ENCODE data around the gene ALKBH7. TPM values are rescaled to one million over a fixed set of nuclear protein-coding genes. Genes with fewer than 3 reads are reported as not detected.
"Not testable (repeated sequence)": the region's sequence is repeated elsewhere in the genome, so short reads cannot be mapped to it uniquely, and the experiment has no call there.

The ALKBH7 gene
- total RNA-seq, 5 donors from 2014 or later (not counting 1 experiment from before 2014, with no cell fraction given), result 49.9 to 94.8 (median 83.5) TPM

DNA sequence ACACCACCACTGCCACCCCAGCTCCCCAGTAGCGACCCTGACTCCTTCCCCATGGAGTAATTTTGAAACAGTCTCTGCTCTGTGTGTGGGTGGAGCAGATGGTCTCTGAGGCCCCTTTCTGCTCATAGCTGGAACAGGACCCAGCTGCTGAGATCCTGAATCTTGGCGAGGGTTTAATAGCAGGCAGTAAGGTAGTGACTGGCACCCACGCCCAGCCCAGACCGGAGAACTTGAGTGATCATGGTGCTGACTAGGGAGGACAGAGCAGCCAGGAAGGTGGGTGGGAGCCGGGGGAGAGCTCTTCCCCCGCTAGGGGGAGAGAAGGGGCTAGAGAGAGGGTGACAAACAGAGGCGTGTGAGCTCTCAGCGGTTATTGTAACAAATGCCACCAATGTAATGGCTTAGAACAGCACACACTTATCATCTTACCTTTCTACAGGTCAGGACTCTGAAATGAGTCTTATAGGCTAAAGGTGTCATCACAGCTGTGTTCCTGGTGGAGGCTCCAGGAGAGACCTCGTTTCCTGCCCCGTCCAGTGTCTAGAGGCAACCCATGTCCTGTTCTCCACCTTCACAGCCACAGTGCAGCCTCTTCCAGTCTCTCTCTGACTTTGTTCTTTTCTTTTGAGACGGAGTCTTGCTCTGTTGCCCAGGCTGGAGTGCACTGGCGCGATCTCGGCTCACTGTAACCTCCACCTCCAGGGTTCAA, 31.9 kb upstream of the ALKBH7 start:
- WGBS (ENCODE audit: insufficient coverage), result 76% methylated on average over 7 of the region's 14 CpGs
- Histone ChIP-seq H3K9me3 (no peaks in the 10 kb centered on the region), H3K27me3 (replicated peaks in 1 of 2; ENCODE audit: control insufficient read depth in 2 of 2, extremely low read depth in 1 of 2, insufficient read depth in 2 of 2, low read length in 1 of 2) (no peaks in the 10 kb centered on the region), H3K36me3 (ENCODE audit: control insufficient read depth in 2 of 2, extremely low read depth in 1 of 2, insufficient read depth in 1 of 2, low read length in 1 of 2) (peaks cover 2 to 4% of the 10 kb centered on the region in 2 donors), H3K4me3 (ENCODE audit: control insufficient read depth in 1 of 2, extremely low read depth in 1 of 2, low read length in 1 of 2) (no peak overlapping the region), H3K27ac (ENCODE audit: low read length) (no peak overlapping the region), H3K4me1 (ENCODE audit: control insufficient read depth in 1 of 2, extremely low read depth in 1 of 2, insufficient read depth in 2 of 2, low read length in 2 of 2) (no peaks in the 10 kb centered on the region)
- ChIA-PET CTCF (interaction anchor here in 1 of 2 donors (0.6 to 0.7 kb wide), 2 partner anchors 97 to 1105 kb away, joined by 3 read pairs; no protein-coding TSS in a partner anchor), POLR2A (no interaction called here)
- H3K4me1 Mint-ChIP-seq, result no peaks in the 10 kb centered on the region
- peak overlapping the region in 1 of 2 donors; percentile 39 for H3K27ac Mint-ChIP-seq
- DNase-seq, result no peak
- no peak for ATAC-seq (replicated peaks in 1 of 4)
- no peaks in the 10 kb centered on the region for H3K9me3 Mint-ChIP-seq
- peaks cover 18% of the 10 kb centered on the region for H3K36me3 Mint-ChIP-seq
- H3K4me3 Mint-ChIP-seq, result no peak overlapping the region
- H3K27me3 Mint-ChIP-seq, result no peaks in the 10 kb centered on the region

GRCh38 chr19:6343462-6343861, 29.1 kb upstream of the ALKBH7 start:
- Histone ChIP-seq H3K36me3 (ENCODE audit: control insufficient read depth in 2 of 2, extremely low read depth in 1 of 2, insufficient read depth in 1 of 2, low read length in 1 of 2) (peaks cover 4 to 10% of the 10 kb centered on the region in 2 donors), H3K27me3 (replicated peaks in 1 of 2; ENCODE audit: control insufficient read depth in 2 of 2, extremely low read depth in 1 of 2, insufficient read depth in 2 of 2, low read length in 1 of 2) (no peaks in the 10 kb centered on the region), H3K9me3 (no peaks in the 10 kb centered on the region), H3K4me3 (ENCODE audit: control insufficient read depth in 1 of 2, extremely low read depth in 1 of 2, low read length in 1 of 2) (no peak overlapping the region), H3K27ac (ENCODE audit: low read length) (no peak overlapping the region), H3K4me1 (ENCODE audit: control insufficient read depth in 1 of 2, extremely low read depth in 1 of 2, insufficient read depth in 2 of 2, low read length in 2 of 2) (no peaks in the 10 kb centered on the region)
- POLR2A ChIA-PET, result no interaction called here
- ATAC-seq (replicated peaks in 1 of 4) (no peak), DNase-seq (no peak)
- WGBS (ENCODE audit: insufficient coverage), result 100% methylated on average over 1 of the region's 1 CpG
- no peaks in the 10 kb centered on the region for H3K9me3 Mint-ChIP-seq
- peaks cover 24% of the 10 kb centered on the region for H3K36me3 Mint-ChIP-seq
- H3K27ac Mint-ChIP-seq, result no peak overlapping the region
- no peaks in the 10 kb centered on the region for H3K27me3 Mint-ChIP-seq
- H3K4me3 Mint-ChIP-seq, result no peak overlapping the region
- CTCF ChIA-PET, result no interaction called here
- H3K4me1 Mint-ChIP-seq, result no peaks in the 10 kb centered on the region

- H3K36me3 Mint-ChIP-seq, result peaks cover 21% of the 10 kb centered on the region
- DNase-seq; H3K4me1 Mint-ChIP-seq; H3K4me3 ChIP-seq (ENCODE audit: control insufficient read depth in 1 of 2, extremely low read depth in 1 of 2, low read length in 1 of 2); H3K27me3 ChIP-seq (replicated peaks in 1 of 2; ENCODE audit: control insufficient read depth in 2 of 2, extremely low read depth in 1 of 2, insufficient read depth in 2 of 2, low read length in 1 of 2); H3K9me3 ChIP-seq; POLR2A ChIA-PET; CTCF ChIA-PET; H3K9me3 Mint-ChIP-seq; H3K4me3 Mint-ChIP-seq; H3K4me1 ChIP-seq (ENCODE audit: control insufficient read depth in 1 of 2, extremely low read depth in 1 of 2, insufficient read depth in 2 of 2, low read length in 2 of 2); H3K27ac Mint-ChIP-seq; H3K27ac ChIP-seq (ENCODE audit: low read length); H3K27me3 Mint-ChIP-seq; ATAC-seq (replicated peaks in 1 of 4): not testable (repeated sequence)
- no CpG with 5 or more reads among the region's 2 CpGs for WGBS (ENCODE audit: insufficient coverage)
- peaks cover 6 to 28% of the 10 kb centered on the region in 2 donors for H3K36me3 ChIP-seq (ENCODE audit: control insufficient read depth in 2 of 2, extremely low read depth in 1 of 2, insufficient read depth in 1 of 2, low read length in 1 of 2)
These were observed 23.3 kb upstream of the ALKBH7 start for GRCh38 chr19:6349271-6349670.

GRCh38 chr19:6350688-6351087, 21.9 kb upstream of the ALKBH7 start:
- Mint-ChIP-seq H3K4me3 (no peak overlapping the region), H3K4me1 (no peaks in the 10 kb centered on the region), H3K36me3 (peaks cover 21% of the 10 kb centered on the region), H3K27ac (no peak overlapping the region), H3K9me3 (no peaks in the 10 kb centered on the region), H3K27me3 (no peaks in the 10 kb centered on the region)
- no peak for DNase-seq
- H3K4me1 ChIP-seq (ENCODE audit: control insufficient read depth in 1 of 2, extremely low read depth in 1 of 2, insufficient read depth in 2 of 2, low read length in 2 of 2), result no peaks in the 10 kb centered on the region
- H3K9me3 ChIP-seq, result no peaks in the 10 kb centered on the region
- H3K36me3 ChIP-seq (ENCODE audit: control insufficient read depth in 2 of 2, extremely low read depth in 1 of 2, insufficient read depth in 1 of 2, low read length in 1 of 2), result peaks cover 6 to 28% of the 10 kb centered on the region in 2 donors
- POLR2A ChIA-PET, result no interaction called here
- no peak overlapping the region for H3K27ac ChIP-seq (ENCODE audit: low read length)
- WGBS (ENCODE audit: insufficient coverage), result no CpG with 5 or more reads among the region's 2 CpGs
- no peaks in the 10 kb centered on the region for H3K27me3 ChIP-seq (replicated peaks in 1 of 2; ENCODE audit: control insufficient read depth in 2 of 2, extremely low read depth in 1 of 2, insufficient read depth in 2 of 2, low read length in 1 of 2)
- CTCF ChIA-PET, result no interaction called here
- no peak overlapping the region for H3K4me3 ChIP-seq (ENCODE audit: control insufficient read depth in 1 of 2, extremely low read depth in 1 of 2, low read length in 1 of 2)
- ATAC-seq (replicated peaks in 1 of 4), result no peak

DNA sequence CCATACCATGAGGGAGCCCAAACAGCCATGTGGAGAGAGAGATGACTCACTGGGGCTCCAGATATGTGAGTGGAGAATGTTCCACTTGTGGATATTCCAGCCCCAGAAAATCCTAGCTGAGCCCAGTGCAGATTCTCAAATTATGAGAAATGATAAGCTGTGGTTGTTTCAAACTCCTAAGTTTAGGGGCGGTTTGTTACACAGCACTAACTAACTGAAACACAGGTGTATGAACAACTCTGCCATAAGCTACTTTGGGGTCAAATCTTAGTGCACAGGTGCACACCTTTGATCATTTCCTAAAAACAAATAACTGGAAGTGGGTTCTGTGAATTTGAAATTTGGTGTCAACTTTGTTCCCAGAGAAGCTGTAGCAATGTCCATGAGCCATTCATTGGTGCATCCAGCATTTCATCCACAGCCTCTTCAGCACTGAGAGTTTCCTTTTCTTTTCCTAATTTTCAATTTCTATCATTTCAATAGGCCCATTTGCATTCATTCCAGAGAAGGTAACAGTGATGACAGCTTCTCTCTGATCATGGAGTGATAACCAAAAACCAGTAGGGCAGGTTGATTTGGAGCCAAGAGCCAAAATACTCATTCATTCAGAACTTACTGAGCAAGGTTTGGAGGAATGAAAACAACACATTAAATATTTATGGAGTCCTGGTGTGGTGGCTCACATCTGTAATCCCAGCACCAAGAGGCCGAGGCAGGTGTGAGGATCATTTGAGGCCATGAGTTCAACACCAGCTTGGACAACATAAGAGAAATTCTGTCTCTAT, 20.0 kb upstream of the ALKBH7 start:
- Mint-ChIP-seq H3K36me3 (peaks cover 17% of the 10 kb centered on the region), H3K4me1 (no peaks in the 10 kb centered on the region), H3K27me3 (no peaks in the 10 kb centered on the region), H3K9me3 (no peaks in the 10 kb centered on the region), H3K27ac (no peak overlapping the region), H3K4me3 (no peak overlapping the region)
- Histone ChIP-seq H3K4me1 (ENCODE audit: control insufficient read depth in 1 of 2, extremely low read depth in 1 of 2, insufficient read depth in 2 of 2, low read length in 2 of 2) (no peaks in the 10 kb centered on the region), H3K27ac (ENCODE audit: low read length) (no peak overlapping the region), H3K4me3 (ENCODE audit: control insufficient read depth in 1 of 2, extremely low read depth in 1 of 2, low read length in 1 of 2) (no peak overlapping the region), H3K36me3 (ENCODE audit: control insufficient read depth in 2 of 2, extremely low read depth in 1 of 2, insufficient read depth in 1 of 2, low read length in 1 of 2) (peaks cover 6 to 19% of the 10 kb centered on the region in 2 donors), H3K27me3 (replicated peaks in 1 of 2; ENCODE audit: control insufficient read depth in 2 of 2, extremely low read depth in 1 of 2, insufficient read depth in 2 of 2, low read length in 1 of 2) (no peaks in the 10 kb centered on the region), H3K9me3 (no peaks in the 10 kb centered on the region)
- POLR2A ChIA-PET, result no interaction called here
- ATAC-seq (replicated peaks in 1 of 4) (no peak), DNase-seq (no peak)
- CTCF ChIA-PET, result interaction anchor here in 1 of 2 donors (0.7 kb wide), 1 partner anchor 281 kb away, joined by 5 read pairs; no protein-coding TSS in a partner anchor
- 67% methylated on average over 1 of the region's 2 CpGs for WGBS (ENCODE audit: insufficient coverage)

DNA sequence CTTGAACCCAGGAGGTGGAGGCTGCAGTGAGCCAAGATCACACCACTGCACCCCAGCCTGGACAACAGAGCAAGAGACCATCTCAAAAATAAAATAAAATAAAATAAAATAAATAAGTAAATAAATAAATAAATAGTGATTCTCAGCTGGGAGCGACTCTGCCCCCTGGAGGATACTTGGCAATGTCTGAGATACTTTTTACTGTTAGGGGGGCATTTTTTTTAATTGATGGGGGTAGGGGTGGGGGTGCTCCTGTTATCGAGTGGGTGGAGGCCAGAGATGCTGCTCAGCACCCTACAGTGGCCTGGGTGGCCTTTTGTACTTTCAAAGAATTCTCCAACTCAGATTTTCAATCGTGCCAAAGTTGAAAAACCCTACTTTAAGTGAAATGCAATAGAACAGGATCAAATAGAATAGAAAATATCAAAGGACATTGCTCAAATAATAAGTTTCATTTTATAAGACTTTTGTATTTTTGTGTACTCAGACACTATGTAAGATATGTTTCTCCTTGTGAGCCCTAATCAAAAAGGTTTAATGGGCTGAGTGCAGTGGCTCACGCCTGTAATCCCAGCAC, 18.4 kb upstream of the ALKBH7 start:
- Mint-ChIP-seq H3K9me3 (no peaks in the 10 kb centered on the region), H3K4me1 (no peaks in the 10 kb centered on the region), H3K4me3 (no peak overlapping the region), H3K36me3 (peaks cover 11% of the 10 kb centered on the region), H3K27me3 (no peaks in the 10 kb centered on the region), H3K27ac (no peak overlapping the region)
- no CpG with 5 or more reads among the region's 4 CpGs for WGBS (ENCODE audit: insufficient coverage)
- Histone ChIP-seq H3K4me3 (ENCODE audit: control insufficient read depth in 1 of 2, extremely low read depth in 1 of 2, low read length in 1 of 2) (no peak overlapping the region), H3K9me3 (no peaks in the 10 kb centered on the region), H3K27ac (ENCODE audit: low read length) (no peak overlapping the region), H3K4me1 (ENCODE audit: control insufficient read depth in 1 of 2, extremely low read depth in 1 of 2, insufficient read depth in 2 of 2, low read length in 2 of 2) (no peaks in the 10 kb centered on the region), H3K27me3 (replicated peaks in 1 of 2; ENCODE audit: control insufficient read depth in 2 of 2, extremely low read depth in 1 of 2, insufficient read depth in 2 of 2, low read length in 1 of 2) (no peaks in the 10 kb centered on the region), H3K36me3 (ENCODE audit: control insufficient read depth in 2 of 2, extremely low read depth in 1 of 2, insufficient read depth in 1 of 2, low read length in 1 of 2) (peaks cover 6 to 19% of the 10 kb centered on the region in 2 donors)
- ChIA-PET CTCF (interaction anchor here in 1 of 2 donors (0.6 kb wide), 1 partner anchor 176 kb away, joined by 4 read pairs; no protein-coding TSS in a partner anchor), POLR2A (no interaction called here)
- no peak for ATAC-seq (replicated peaks in 1 of 4)
- no peak for DNase-seq
